Keratinocyte (primary cell): ENCODE data around the gene NDUFAF3. TPM values are rescaled to one million over a fixed set of nuclear protein-coding genes. Genes with fewer than 3 reads are reported as not detected.

ENCODE experiments used
- DNase-seq: peaks from one replicate; pipeline ENCODE4 v3.0.0-alpha.2; 2011; ENCODE audit warnings: low read depth, missing footprints, low spot score
- FAIRE-seq: peaks from 2 replicates; lab custom pipeline; 2011; peaks lifted over from hg19 to GRCh38; lab: Jason Lieb, UNC
- H2AFZ ChIP-seq: 2 replicates; pipeline ENCODE4 v1.6.0; 2012; ENCODE audit warnings: low read length, control low read depth, inconsistent platforms; ENCODE audit not compliant: control insufficient read depth
- H3K27ac ChIP-seq: 2 replicates; pipeline ENCODE4 v1.5.1; 2011; ENCODE audit warnings: low read length; ENCODE audit not compliant: control insufficient read depth, insufficient read depth
- H3K27me3 ChIP-seq: 3 replicates; pipeline ENCODE4 v1.6.0; 2011; ENCODE audit warnings: low read length; ENCODE audit not compliant: control insufficient read depth, insufficient read depth; ENCODE audit errors: extremely low read depth
- H3K36me3 ChIP-seq, 2 experiments: 2 replicates in 1 of 2; 3 replicates in 1 of 2; pipeline ENCODE4 v1.5.1; 2011; ENCODE audit warnings: low read length in 2 of 2, mild to moderate bottlenecking in 1 of 2; ENCODE audit not compliant: control insufficient read depth in 2 of 2, insufficient read depth in 2 of 2; ENCODE audit errors: extremely low read depth in 1 of 2
- H3K4me1 ChIP-seq: 3 replicates; pipeline ENCODE4 v1.5.1; 2011; ENCODE audit warnings: low read length; ENCODE audit not compliant: control insufficient read depth, insufficient read depth; ENCODE audit errors: extremely low read depth
- H3K4me2 ChIP-seq: 3 replicates; pipeline ENCODE4 v1.6.0; 2011; ENCODE audit warnings: low read depth, low read length; ENCODE audit not compliant: control insufficient read depth, insufficient read depth; ENCODE audit errors: extremely low read depth
- H3K4me3 ChIP-seq, 3 experiments: fragments of 200-600 bp in 1 of 3; sonication (generic) in 1 of 3; 2 replicates in 2 of 3; 3 replicates in 1 of 3; pipeline ENCODE4 v1.5.1; 2011 to 2016; ENCODE audit warnings: low read length in 3 of 3, mild to moderate bottlenecking in 3 of 3, control low read depth in 2 of 3, inconsistent platforms in 1 of 3, low read depth in 1 of 3, mixed read lengths in 1 of 3, mixed run types in 1 of 3, moderate library complexity in 1 of 3; ENCODE audit not compliant: control insufficient read depth in 2 of 3, insufficient read depth in 2 of 3; ENCODE audit errors: extremely low read depth in 1 of 3
- H3K79me2 ChIP-seq: 2 replicates; pipeline ENCODE4 v1.6.0; 2012; ENCODE audit warnings: low read length; ENCODE audit not compliant: control insufficient read depth, insufficient read depth
- H3K9ac ChIP-seq: 3 replicates; pipeline ENCODE4 v1.6.0; 2011; ENCODE audit warnings: low read length; ENCODE audit not compliant: control insufficient read depth, insufficient read depth; ENCODE audit errors: extremely low read depth
- H3K9me1 ChIP-seq: 3 replicates; pipeline ENCODE4 v1.6.0; 2011; ENCODE audit warnings: low read length; ENCODE audit not compliant: control insufficient read depth, insufficient read depth; ENCODE audit errors: extremely low read depth
- H3K9me3 ChIP-seq: 2 replicates; pipeline ENCODE4 v1.5.1; 2012; ENCODE audit warnings: low read depth, low read length; ENCODE audit not compliant: control insufficient read depth
- H4K20me1 ChIP-seq: 3 replicates; pipeline ENCODE4 v1.6.0; 2011; ENCODE audit warnings: low read length; ENCODE audit not compliant: control insufficient read depth, insufficient read depth; ENCODE audit errors: extremely low read depth
- EZH2 ChIP-seq: IDR thresholded peaks from one replicate; pipeline ENCODE4 v1.6.1; 2012; ENCODE audit warnings: inconsistent platforms, mild to moderate bottlenecking, low read length, moderate library complexity
- dilution Hi-C: fragments of 300-500 bp; cut with MboI; formaldehyde crosslinking; loops from one replicate; pipeline ENCODE4 v1.7.0; 2020; ENCODE audit warnings: low sequenced_read_pairs; ENCODE audit not compliant: extremely low pct_ligation_motif_present
- polyA plus RNA-seq, 5 experiments: library from polyadenylated mRNA; depleted of rRNA in 3 of 5; stranded (reverse) in 3 of 5; stranded (forward) in 1 of 5; unstranded in 1 of 5; fragments of >200 nt; gene quantifications; 1 replicate in 1 of 5; 2 replicates in 3 of 5; 3 replicates in 1 of 5; pipeline versions ENCODE4 v1.2.1 to v1.2.3, GENCODE V29; 2011 to 2012; ENCODE audit warnings: missing spikeins in 2 of 5, low read depth in 1 of 5, low replicate concordance in 1 of 5
- TF ChIP-seq, protein P1 (sequence below), 3 experiments: IDR thresholded peaks in 1 of 3; conservative IDR thresholded peaks in 1 of 3; optimal IDR thresholded peaks in 1 of 3; 2 replicates in 2 of 3; 3 replicates in 1 of 3; pipeline versions ENCODE3 to v1.5.1; 2011; ENCODE audit warnings: low read length in 3 of 3, mild to moderate bottlenecking in 3 of 3, moderate library complexity in 2 of 3, control low read depth in 1 of 3, inconsistent platforms in 1 of 3; ENCODE audit not compliant: insufficient read depth in 2 of 3; ENCODE audit errors: extremely low read depth in 1 of 3

The NDUFAF3 gene
- polyA plus RNA-seq, 1 donor (not counting 4 experiments of a cell fraction or from before 2014, with no cell fraction given) = 38.3 TPM

DNA sequence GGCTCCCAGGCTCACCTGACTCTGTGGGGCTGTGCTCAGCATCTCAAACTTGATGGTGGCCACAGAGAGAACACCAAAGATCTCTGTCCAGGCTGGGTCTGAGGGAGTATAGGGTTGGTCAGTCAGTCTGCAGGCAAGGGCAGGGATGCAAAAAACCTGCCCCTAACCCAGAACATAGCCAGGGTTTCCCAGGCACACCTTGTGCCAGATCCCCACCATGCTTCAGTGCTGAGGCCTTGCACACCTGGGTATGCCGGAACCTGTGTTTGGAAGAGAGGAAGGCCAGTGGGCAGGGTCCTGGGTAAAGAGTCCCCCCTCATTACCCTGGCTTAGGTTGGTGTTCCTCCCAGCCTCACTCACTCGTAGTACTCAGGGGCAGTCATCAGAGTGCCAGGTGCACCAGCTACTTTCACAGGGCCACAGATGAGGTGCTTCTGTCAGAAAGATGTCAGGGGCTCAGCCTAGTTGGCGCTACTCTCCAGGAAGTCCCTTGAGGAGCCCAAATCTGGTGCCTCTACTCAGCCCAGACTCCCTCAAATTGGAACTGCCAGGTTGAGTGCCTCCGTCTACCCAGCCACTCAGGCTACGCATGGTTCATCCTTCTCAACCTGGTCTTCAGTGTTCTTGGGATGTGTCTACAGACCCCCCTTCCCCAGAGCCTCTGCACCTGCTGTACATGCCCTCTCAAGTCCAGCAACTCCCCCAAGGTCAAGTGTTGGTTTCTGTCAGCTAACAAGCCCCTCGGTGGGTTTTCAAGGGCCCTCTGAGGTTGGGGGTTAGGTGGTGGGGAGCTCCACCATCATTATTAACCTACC is 5.3 kb upstream of the NDUFAF3 start:
- H3K79me2 ChIP-seq = peaks cover 43% of the 10 kb centered on the region
- H3K9ac ChIP-seq = no peak overlapping the region
- H4K20me1 ChIP-seq = peaks cover 27% of the 10 kb centered on the region

DNA sequence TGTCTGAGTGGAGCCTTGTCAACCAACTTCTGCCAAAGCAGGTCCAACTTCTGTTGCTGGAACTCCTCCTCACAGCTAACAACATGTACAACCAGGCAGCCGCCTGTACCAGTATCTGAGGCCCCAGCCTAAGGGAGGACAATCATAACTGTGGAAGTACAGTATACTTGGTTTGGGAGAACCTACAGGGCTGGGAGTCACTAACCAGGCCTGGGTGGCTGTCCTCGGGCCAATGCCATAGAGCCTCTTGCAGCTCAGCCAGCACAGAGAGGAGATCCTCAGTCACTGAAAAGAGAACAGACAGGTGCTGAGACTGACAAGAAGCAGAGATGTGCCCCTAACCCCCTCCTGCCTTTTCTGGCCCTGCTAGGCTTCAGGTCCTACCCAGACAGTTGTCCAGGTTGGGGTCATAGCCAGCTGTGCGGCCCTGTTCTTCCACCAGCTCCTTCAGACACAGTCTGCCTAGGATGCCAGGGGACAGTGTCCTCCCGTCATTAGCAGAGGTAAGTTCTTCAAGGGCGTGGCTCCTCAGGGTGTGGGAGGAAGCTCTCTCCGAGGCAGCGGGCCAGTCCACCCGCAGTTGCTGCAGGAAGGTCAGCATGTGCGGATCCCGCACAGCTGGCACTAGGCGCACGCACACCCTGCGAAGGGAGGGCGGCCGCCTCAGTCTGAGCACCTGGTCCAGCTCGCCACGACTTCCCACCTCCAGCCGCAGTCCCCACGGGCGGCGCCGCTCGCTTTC is 4.5 kb upstream of the NDUFAF3 start:
- H3K9me3 ChIP-seq = no peaks in the 10 kb centered on the region
- H3K9me1 ChIP-seq = peaks cover 8% of the 10 kb centered on the region
- H3K36me3 ChIP-seq = peaks cover 15 to 41% of the 10 kb centered on the region in 2 experiments
- peak overlapping the region; percentile 79 for H2AFZ ChIP-seq
- no peaks in the 10 kb centered on the region for H3K27me3 ChIP-seq
- DNase-seq = no peak
- H3K4me1 ChIP-seq = peaks cover 32% of the 10 kb centered on the region
- peak overlapping the region; percentile 14 for H3K27ac ChIP-seq
- no peak for TF ChIP-seq EZH2
- TF ChIP-seq, protein P1, sequence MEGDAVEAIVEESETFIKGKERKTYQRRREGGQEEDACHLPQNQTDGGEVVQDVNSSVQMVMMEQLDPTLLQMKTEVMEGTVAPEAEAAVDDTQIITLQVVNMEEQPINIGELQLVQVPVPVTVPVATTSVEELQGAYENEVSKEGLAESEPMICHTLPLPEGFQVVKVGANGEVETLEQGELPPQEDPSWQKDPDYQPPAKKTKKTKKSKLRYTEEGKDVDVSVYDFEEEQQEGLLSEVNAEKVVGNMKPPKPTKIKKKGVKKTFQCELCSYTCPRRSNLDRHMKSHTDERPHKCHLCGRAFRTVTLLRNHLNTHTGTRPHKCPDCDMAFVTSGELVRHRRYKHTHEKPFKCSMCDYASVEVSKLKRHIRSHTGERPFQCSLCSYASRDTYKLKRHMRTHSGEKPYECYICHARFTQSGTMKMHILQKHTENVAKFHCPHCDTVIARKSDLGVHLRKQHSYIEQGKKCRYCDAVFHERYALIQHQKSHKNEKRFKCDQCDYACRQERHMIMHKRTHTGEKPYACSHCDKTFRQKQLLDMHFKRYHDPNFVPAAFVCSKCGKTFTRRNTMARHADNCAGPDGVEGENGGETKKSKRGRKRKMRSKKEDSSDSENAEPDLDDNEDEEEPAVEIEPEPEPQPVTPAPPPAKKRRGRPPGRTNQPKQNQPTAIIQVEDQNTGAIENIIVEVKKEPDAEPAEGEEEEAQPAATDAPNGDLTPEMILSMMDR (optimal IDR thresholded peaks at IDR 0.05 in 1 of 3, IDR thresholded peaks at IDR 0.05 in 1 of 3, conservative IDR thresholded peaks at IDR 0.05 in 1 of 3; ENCODE audit: extremely low read depth in 1 of 3, insufficient read depth in 2 of 3, low read length in 3 of 3) = no peak
- peak overlapping the region; percentile 53 to 86 (median 82) for H3K4me3 ChIP-seq
- FAIRE-seq = no peak
- peak overlapping the region; percentile 78 for H3K9ac ChIP-seq
- dilution Hi-C loops = no loop called here
- H4K20me1 ChIP-seq = peaks cover 24% of the 10 kb centered on the region
- peaks cover 37% of the 10 kb centered on the region for H3K79me2 ChIP-seq
- H3K4me2 ChIP-seq = peak overlapping the region; percentile 99

More for the DNA sequence above, 5.3 kb upstream of the NDUFAF3 start:
- Histone ChIP-seq H3K27ac (no peak overlapping the region), H3K9me1 (peaks cover 8% of the 10 kb centered on the region), H3K4me1 (peaks cover 32% of the 10 kb centered on the region), H3K9me3 (no peaks in the 10 kb centered on the region), H3K4me3 (no peak overlapping the region), H3K27me3 (no peaks in the 10 kb centered on the region), H2AFZ (no peak overlapping the region), H3K4me2 (no peak overlapping the region), H3K36me3 (peaks cover 15 to 48% of the 10 kb centered on the region in 2 experiments)
- dilution Hi-C loops = no loop called here
- FAIRE-seq = no peak
- no peak for DNase-seq
- TF ChIP-seq, protein P1 (optimal IDR thresholded peaks at IDR 0.05 in 1 of 3, IDR thresholded peaks at IDR 0.05 in 1 of 3, conservative IDR thresholded peaks at IDR 0.05 in 1 of 3; ENCODE audit: extremely low read depth in 1 of 3, insufficient read depth in 2 of 3, low read length in 3 of 3) = no peak
- no peak for TF ChIP-seq EZH2
